GM19099 (cell line): ENCODE results near the gene PAPOLB.

Experiments used
- POLR2A ChIP-seq: IDR thresholded peaks from 3 replicates; pipeline ENCODE4 v1.6.1; 2011; ENCODE audit warnings: low read depth; ENCODE audit not compliant: insufficient read length; ENCODE audit errors: extremely low read depth

Gene PAPOLB

DNA sequence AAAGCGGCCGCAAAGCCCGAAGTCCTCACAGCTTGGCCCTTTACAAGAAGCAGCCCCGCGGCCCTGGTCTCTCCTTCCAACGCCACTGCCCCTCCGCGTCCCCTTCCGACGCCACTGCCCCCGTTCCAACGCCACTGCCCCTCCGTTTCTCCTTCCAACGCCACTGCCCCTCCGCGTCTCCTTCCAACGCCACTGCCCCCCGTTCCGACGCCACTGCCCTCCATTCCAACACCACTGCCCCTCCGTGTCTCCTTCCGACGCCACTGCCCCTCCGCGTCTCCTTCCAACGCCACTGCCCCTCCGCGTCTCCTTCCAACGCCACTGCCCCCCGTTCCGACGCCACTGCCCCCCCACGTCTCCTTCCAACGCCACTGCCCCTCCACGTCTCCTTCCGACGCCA is 53.3 kb downstream of the PAPOLB start:
- no peak for TF ChIP-seq POLR2A

DNA sequence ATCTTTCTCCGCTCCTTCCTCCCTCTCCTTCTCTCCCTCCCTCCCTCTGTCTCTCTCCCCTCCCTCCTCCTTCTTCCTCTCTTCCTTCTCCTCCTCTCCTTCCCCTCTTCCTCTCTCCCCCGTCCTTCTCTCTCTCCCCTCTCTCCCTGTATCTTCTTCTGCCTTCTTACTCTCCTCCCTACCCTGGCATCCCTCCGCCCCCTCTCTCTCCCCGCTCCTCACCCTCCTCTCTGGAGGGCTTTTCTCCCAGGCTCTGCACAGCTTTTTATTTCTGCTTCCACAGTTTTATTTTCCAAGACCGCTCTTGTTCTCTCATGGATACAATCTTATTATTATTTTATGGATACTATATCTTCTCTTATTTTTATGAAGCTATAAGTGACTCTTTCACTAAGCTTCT is 53.8 kb downstream of the PAPOLB start:
- no peak for TF ChIP-seq POLR2A
